ENCODE data around the gene RAP2A.

Gene RAP2A

DNA sequence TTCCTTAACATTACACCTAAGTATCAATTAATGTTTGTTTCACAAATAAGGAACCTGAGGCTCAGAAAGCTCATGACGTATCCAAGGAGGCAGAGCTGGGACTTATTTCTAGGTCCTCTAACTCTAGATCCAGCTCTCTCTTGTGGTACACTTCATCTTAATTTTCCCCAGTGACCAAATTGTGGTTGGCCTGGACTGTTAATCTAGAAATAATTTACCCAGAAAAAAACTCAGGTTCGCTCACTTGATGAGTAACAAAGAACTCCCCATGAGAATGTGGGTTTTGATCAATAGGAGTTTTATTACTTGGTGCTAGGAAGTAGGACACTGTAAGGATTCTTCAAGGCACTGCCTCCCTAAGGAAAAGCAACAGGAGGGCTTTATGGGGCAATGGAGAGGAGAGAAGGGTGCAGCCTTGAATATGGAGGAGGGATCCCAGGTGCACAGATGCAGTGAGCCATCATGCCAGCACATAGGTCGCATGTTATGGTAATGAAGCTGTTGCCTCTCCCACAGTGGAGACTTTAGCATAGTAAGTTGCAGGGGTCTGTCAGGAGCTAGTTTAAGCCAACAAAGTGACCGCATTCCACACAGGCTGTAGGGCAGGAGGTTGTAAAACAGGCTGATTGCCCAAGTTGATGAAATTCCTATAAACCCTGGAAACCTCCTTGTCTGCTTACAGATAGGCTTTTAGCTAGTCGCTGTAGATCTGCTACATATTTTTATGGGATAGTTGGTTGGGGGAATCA lies 14.7 kb downstream of the RAP2A start:
- no peak for DNase-seq (ENCODE audit: low spot score)

DNA sequence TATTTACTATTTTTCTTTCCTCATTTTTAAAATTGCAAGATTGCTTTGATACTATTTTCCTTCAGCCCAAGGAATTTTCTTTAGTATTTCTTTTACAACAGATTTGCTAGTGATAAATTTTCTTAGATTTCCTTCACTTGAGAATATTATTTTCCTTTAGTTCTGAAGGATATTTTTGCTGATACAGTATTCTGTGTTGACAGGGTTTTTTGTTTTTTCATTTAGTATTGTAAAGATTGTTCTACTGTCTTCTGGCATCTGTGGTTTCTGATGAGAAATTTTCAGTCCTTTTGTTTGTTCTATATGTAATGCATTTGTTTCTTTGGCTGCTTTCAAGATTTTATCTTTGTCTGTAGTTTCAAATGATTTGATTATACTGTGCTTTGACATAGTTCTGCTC lies 20.7 kb downstream of the RAP2A start:
- DNase-seq (ENCODE audit: low spot score): no peak

DNA sequence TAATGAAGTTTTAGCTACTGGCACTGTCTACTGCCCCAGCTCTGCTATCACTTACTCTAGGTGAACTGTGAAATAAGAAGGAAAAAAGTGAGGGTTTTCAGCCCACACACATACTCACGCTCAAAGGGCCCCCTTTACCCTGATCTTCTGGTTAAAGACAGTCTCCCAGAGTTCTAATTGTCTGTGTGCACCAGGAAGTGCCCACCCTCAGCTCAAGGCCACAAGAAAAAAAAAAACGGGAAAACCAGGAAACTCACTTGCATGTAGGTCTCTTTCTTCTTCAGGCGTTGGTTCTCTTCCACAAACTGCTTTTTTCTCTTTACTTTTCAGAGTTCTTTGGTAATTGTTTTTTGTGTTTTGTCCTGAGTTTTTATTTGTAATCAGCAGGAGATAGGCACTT lies 22.1 kb downstream of the RAP2A start:
- no peak for DNase-seq (ENCODE audit: low spot score)

DNA sequence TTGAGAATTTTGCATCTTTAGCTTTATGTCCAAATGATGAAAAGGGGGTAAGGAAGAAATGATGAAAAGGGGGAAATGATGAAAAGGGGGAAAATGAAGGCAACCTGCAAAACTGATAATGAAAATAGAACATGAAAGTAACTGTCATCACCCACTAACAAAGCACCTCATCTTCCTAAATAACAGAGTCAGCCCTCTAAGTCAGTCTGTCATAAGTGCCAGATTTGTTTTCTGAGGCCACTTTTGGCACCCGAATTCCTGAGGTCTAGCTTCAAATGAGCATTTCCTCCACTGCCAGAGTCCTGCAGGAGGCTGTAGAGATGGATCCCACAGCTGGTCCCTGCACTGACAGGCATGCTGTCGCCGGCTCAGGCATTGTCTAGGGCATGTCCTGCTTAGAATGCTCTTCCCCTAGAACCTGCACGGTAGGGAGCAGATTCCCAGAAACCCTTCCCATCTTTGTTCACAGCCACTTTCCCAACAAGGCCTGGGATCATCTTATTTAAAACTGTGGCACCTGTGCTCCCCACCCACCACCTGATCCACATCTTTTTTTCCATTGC lies 25.3 kb downstream of the RAP2A start:
- DNase-seq (ENCODE audit: low spot score): no peak

DNA sequence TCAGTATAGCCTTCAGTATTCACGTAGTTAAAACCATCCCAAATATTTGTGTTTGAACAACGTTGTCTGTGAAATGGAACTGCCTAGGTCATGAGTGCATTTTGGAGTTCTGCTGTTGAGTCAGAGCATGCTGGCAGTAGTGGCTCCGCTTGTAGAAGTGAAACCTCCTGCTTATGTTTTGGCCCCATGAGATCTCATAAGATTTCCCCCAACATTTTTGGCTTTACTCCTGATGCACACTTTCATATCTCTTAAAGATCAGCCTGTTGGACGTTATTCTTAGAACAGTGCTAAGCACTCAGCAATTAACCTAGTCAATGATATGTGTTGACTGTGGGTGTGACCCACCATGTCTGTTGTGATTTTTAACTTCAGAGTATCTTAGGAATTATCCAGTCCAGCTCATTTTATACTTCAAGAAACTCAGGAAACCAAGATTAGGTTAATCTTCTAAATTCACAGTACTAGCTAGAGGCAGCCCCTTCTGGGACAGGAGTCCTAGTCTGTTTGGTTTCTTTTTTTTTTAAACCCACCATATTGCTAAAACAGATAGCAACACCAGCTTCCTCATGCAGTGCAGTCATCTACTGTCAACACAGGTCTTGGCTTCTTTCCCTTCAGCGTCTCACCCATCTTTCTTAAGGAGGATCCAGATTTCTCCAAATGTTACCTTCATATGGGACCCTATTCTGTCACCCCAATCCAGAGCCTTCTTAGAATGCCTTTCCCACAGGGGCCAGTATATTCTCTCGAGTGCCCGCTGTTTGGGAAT lies 26.2 kb downstream of the RAP2A start:
- DNase-seq (ENCODE audit: low spot score): no peak

DNA sequence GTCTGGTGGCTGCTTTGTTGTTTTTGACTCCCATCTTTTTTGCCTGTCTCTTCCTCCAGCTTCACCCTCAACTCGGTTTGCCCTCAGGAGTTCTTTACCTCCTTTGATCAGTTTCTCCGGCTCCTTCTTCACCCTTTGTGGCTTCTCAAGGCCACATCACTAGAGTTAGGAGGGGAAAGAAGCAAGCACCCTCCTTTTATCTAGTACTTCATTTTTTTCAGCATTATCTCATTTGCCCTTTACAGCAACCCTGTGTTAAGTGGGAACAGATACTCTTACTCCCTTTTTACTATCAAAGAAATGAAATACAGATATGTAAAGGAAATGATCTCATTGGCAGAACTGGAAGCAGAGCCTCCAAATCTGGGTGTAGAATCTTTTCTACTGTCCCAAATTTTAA lies 26.9 kb downstream of the RAP2A start:
- DNase-seq (ENCODE audit: low spot score): no peak

DNA sequence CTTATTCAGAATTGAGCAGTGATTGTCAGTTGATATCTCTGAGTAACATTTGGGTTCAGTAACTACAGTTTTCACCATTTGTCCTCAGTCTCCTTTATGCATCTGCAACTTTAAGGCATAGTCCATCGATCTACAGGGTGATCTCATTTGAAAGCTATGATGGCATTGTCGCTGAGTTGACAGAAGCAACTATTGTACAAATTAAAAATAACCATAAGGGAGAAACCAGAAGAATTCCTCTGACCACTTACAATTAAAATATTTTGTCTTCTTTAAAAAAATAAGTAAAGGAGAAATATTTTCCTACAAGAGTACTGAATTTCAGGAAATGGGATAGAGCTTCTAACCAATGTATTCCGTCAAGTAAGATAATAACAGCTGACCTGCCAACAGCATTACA lies 30.6 kb downstream of the RAP2A start:
- DNase-seq (ENCODE audit: low spot score): no peak

DNA sequence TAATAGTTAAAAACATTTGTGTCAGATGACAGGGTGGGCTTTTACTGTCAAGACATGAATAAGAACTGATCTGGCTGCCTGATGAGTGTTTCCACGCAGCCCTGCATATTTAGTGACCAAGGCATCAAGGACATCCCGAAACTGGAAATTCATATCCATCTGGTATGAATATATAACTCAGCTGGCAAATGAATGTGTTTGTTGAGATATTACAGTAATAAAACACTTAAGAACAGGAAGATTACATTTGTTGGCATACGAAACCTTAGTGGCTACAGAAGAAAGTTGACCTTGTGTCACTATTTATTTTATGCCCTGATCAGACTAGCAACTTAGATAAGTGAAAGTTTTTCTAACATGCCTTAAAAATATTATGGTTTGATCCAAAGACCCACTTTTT lies 32.8 kb downstream of the RAP2A start:
- no peak for DNase-seq (ENCODE audit: low spot score)

DNA sequence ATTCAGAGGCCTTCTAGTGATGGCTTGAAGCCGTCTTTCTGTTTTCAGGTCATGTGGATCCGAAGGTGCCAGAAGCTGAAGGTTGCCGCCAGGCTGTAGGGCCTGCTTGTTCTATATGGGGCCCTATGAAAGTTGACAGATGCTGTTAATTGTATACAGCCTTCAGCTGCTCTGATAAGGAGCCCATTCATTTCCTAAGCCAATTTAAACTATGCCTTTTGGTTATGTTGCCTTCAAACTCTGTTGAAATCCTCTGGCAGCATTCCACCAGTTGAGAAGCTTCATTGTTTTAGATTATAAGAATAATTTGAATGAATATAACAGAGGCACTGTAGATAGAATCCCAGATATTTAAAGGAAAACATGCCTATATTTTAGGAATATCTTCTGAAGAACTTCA lies 34.4 kb downstream of the RAP2A start:
- DNase-seq (ENCODE audit: low spot score): no peak

DNA sequence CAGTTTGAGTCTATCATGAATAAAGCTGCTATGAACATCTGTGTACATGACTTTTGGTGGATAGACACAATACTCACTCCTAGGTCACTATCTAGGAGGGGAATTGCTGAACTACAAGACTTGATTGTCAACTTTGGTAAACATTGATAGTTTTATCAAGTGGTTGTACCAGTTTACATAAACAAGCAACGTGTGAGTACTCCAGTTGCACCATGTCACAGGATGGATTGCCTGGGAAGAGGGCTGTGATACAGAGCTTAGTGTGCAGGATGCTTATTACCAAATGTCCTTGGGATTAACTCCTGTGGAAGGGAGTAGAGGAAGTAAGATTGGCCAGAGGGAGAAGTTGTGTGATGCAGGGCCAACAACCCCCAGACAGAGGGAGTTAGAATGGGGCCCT lies 37.7 kb downstream of the RAP2A start:
- DNase-seq (ENCODE audit: low spot score): no peak

DNA sequence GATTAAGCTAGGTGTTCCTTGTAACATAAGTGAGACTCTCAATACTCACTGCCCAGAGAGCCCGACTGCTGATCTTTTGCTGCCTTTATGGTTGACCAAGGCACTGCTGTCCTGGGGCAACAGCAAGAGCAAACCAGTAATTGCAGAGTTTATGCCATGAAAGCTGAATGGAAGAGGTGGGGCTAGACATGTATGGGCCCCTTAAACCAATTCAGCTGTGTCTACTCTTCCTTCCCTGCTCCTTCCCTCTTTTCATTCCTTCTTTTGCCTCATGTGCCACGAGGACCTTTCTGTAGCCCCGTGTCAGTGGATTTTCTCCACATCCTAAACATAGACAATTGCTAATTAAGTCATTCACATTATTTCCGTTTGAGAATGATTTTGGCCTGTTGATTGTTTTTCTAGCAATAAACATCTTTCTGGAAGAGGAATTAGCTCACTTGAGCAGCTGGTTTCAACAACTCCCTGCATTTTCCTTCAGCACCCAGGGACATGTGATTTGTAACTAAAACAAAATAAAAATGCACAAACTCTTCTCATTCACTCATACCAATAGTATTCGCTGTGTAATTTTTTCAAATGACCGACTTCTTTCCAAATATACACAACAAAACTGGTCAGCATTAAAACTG lies 40.5 kb downstream of the RAP2A start:
- no peak for DNase-seq (ENCODE audit: low spot score)

DNA sequence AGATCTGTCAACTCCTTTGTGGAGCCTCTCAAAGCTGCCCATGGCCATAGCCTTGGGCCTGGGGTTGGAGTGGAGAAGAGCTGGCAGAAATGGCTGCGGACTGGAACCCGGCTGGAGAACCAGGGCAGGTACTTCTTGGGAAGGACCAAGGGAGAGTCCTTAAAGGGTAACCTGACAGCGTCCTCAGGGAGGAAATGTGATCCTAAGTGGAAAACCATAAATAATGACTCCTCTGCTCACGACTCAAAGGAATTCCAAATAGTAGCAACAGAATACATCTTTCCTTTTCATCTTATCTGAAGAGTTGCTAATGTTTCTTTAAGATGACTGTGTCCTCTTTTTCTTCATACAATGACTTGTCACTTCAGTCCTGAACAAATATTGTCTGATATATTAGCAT lies 41.0 kb downstream of the RAP2A start:
- no peak for DNase-seq (ENCODE audit: low spot score)

DNA sequence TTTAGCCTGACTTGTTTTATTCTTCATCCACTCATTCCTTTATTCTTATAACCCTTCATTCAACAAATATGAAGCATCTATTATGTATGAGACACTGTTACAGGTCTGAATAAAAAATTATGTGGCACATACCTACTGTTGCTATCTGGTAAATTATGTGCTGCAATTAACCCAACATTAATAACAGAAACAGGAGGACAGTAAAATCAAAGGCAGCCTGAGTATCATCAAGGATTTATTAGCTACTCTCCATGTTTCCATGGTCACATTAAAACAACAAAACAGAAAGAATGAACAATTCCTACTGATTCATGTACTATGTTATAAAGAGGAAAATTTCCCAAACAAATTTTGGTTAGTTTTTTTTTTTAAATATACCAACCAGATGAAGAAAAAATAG lies 43.9 kb downstream of the RAP2A start:
- no peak for DNase-seq (ENCODE audit: low spot score)

DNA sequence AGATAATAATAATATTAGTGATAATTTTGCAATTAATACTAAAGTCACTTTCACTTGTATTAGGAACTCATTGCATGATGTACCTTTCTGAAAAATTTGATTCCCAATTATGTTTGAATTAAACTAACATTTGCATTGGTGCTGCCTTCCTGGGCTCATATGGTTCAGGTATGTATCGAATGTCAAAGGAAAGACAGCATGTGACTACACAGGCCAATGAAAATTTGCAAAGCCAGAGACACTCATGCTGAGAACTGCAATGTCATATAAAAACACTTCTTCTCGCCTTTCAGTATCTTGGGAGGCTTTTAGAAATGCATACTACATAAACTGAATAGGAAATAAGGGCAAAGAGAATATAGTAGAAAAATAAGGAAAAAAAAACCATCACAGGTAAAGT lies 44.3 kb downstream of the RAP2A start:
- no peak for DNase-seq (ENCODE audit: low spot score)

DNA sequence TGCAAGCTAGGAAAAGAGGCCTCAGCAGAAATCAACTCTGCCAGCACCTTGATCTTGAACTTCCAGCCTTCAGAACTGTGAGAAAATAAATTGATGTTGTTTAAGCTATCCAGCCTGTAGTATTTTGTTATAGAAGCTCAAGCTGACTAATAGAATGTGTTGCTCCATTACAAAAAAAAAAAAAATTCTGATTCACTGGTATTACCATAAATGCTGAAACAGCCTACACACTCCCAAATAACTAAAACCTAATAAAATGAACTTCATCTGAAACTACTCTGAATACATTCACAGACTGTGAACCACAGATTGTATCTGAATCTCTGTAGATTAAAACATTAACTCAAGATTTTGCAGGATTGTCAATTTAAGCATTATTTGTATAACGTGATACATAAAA lies 49.5 kb downstream of the RAP2A start:
- DNase-seq (ENCODE audit: low spot score): no peak

DNA sequence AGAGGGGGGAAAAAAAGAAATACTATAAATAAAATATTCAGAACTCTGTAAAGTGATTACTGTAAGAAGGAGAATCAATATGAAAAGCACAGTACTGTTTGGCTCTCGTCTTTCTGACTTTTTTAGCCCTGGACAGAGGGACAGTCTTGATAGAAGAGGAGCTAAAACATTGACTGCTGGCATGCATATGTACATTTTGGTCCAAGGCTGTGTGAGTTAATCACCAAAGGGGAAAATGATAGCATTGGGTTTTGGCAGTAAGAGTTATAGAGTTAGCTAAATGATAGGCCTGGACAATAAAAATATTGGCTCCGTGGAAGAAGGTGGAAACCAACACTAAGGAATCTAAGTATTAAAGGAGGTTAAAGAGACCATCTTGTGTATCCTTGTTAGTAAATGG lies 50.3 kb downstream of the RAP2A start:
- DNase-seq (ENCODE audit: low spot score): no peak

DNA sequence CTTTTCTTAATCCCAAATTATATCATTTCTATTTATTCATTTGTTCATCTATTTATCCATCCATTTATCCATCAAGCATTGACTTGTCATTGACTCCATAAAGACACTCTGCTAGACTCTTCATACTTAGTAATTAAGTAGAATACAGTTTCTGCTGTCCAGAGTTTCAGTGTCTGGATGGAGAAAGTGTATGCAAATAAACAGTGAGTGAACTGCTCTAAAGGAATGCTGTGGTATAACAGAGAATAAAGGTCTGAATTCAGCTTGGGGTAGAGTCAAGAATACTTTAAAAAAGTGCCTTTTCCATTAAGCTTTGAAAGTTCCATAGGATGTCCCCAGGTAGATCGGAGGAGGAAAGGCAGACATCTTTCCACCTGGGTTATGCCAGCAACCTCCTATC lies 51.4 kb downstream of the RAP2A start:
- no peak for DNase-seq (ENCODE audit: low spot score)

DNA sequence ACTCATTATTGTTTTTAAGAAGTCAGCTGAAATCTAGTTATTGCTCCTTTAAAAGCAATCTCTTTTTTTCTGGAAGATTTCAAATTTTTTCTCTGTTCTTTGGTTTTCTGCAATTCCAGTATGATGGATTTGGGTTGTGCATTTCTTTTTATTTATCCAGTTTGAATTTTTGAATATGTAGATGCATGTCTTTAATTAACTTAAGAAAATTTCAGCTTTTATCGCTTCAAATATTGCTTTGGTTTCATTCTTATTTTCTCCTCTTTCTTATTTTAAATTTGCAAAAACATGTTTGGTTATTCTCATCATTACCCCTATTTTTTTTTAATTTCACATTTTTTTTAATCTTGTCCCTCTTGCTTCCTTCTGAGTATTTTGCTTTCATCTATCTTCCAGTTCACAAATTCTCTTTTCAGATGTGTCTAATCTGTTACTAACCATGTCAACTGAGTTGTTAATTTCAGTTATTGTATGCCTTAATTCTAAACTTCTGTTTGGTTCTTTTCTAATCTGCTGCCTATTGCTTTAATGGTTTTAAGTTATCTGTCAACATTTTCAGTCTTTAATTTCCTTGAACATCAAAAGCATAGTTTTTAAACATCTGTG lies 56.8 kb downstream of the RAP2A start:
- no peak for DNase-seq (ENCODE audit: low spot score)

DNA sequence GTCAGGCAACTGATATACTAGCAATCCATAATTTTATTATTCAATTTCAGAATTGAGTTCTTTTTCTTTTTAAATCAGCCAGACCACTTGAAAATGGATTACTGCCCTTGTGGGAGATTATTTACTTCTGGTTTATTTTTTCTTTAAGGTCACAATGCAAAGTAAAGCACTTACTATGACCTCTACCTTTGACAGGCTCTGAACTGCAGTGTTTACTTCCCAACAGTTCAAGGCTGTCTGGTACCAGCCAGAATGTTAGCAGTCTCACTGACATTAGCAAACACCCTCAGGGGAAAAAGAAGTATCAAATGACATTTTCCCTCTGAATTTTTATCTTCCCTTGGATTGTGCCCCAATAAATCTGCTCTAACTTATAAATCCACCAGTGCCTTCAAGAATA lies 57.5 kb downstream of the RAP2A start:
- DNase-seq (ENCODE audit: low spot score): no peak

DNA sequence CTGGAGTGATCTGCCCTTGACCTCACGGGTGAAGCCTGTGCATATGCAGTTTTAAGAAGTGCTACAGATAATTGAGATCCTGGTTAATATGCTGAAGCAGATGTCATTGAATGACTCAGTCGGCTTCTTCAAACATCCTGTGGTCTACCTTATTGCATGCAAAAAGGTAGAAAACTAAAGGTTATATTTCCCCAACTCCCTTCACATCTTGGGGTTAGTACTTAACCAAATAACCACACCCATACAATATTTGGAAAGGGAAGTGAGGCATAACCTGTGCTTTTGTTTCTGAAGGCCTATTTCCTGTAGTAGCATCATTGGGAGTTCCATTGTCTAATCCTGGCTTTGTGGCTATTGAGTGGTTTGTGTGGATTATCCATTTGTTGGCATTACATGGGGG lies 58.3 kb downstream of the RAP2A start:
- DNase-seq (ENCODE audit: low spot score): peak; percentile 38

DNA sequence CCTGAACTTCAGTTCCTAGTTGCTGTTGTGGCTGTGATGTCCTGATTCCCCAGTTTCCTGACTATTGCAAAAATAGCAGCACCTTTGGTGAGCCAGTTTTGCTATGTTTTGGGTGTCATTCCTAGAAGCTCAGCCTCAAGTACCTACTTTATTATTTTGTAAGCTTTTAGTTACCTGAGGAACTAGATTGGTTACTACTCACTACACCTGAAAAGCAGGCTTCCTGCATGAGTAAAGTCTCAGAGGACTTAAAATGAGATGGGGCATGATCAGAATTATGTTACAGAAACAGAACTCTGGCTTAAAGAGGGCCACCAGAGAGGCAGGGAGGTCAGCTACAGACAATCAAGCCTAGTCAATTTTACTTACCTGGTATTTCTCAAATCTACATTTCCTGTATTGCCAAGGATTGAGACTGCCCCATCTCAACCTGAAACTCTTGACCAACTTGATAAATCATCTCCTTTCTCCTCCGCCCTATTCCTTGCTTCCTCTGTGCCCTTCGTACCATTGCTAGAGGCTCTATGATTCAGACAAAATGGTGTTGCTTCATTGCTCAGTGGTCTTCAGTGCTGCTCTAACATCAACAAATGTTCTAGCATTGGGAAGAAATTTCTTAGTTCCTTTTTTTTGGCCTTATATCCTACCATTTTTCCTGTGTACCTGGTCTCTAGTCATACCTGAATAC lies 58.9 kb downstream of the RAP2A start:
- no peak for DNase-seq (ENCODE audit: low spot score)

DNA sequence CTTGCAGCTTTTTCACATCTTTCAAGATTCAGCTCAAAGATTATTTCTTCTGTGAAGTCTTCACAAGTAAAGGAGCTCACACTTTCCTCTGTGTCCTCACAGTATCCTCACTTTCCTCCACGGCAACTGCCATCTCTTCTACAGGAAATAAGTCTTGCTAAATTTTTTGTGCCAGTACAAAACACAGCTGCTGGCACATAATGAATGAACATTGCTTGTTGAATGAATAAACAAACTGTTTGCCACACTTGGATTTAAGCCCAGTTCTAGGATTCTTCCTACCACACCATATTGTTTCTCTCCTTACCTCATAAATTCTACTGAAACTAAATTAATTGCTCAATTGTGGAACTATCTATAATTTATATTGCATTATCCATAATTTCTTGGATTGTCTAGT lies 59.5 kb downstream of the RAP2A start:
- DNase-seq (ENCODE audit: low spot score): no peak
